NCI-H187 treated with DMSO at 0.1 percent for 48 hours (cell line): ENCODE results near the gene N4BP2.
"Not testable (repeated sequence)": the region's sequence is repeated elsewhere in the genome, so short reads cannot be mapped to it uniquely, and the experiment has no call there.

Experiments used
- DNase-seq: peaks from one replicate; lab custom pipeline; 2025; lab: John Stamatoyannopoulos, UW

The N4BP2 gene

GRCh38 chr4:40056716-40057585 lies at the start of gene N4BP2:
N4BP2 (plus strand) TSS chr4:40056850; CDS start chr4:40097341, 40,491 bp downstream.
- DNase-seq = peak; percentile 13

GRCh38 chr4:40016007-40016406 lies 40.6 kb upstream of the N4BP2 start:
- no peak for DNase-seq

GRCh38 chr4:40020221-40020620 lies 36.4 kb upstream of the N4BP2 start:
- DNase-seq = no peak

GRCh38 chr4:40021116-40021515 lies 35.5 kb upstream of the N4BP2 start:
- DNase-seq = not testable (repeated sequence)

GRCh38 chr4:40024049-40024448 lies 32.6 kb upstream of the N4BP2 start:
- not testable (repeated sequence) for DNase-seq

GRCh38 chr4:40032785-40033184 lies 23.9 kb upstream of the N4BP2 start:
- DNase-seq = no peak

GRCh38 chr4:40033613-40034012 lies 23.0 kb upstream of the N4BP2 start:
- no peak for DNase-seq

- DNase-seq = no peak
Measured at GRCh38 chr4:40038977-40039376, 17.7 kb upstream of the N4BP2 start.

GRCh38 chr4:40040908-40041307 lies 15.7 kb upstream of the N4BP2 start:
- no peak for DNase-seq

GRCh38 chr4:40043786-40044185 lies 12.9 kb upstream of the N4BP2 start:
- DNase-seq = no peak

GRCh38 chr4:40046311-40046980 lies 10.2 kb upstream of the N4BP2 start:
- DNase-seq = no peak

GRCh38 chr4:40053161-40053560 lies 3.5 kb upstream of the N4BP2 start:
- no peak for DNase-seq

GRCh38 chr4:40055511-40055862 lies 1.2 kb upstream of the N4BP2 start:
- no peak for DNase-seq

- DNase-seq = no peak
Measured at GRCh38 chr4:40055863-40056715, 561 bp upstream of the N4BP2 start.

GRCh38 chr4:40057586-40058091 lies 989 bp downstream of the N4BP2 start:
- peak; percentile 88 for DNase-seq

GRCh38 chr4:40058121-40058520 lies 1.5 kb downstream of the N4BP2 start:
- DNase-seq = no peak

- DNase-seq = no peak
Measured at GRCh38 chr4:40058854-40059253, 2.2 kb downstream of the N4BP2 start.

GRCh38 chr4:40059362-40059761 lies 2.7 kb downstream of the N4BP2 start:
- DNase-seq = no peak

GRCh38 chr4:40065010-40065409 lies 8.4 kb downstream of the N4BP2 start:
- DNase-seq = no peak

- no peak for DNase-seq
Measured at GRCh38 chr4:40066651-40067050, 10.0 kb downstream of the N4BP2 start.

GRCh38 chr4:40070387-40070786 lies 13.7 kb downstream of the N4BP2 start:
- DNase-seq = no peak

- no peak for DNase-seq
Measured at GRCh38 chr4:40086421-40086820, 29.8 kb downstream of the N4BP2 start.
